H1 (cell line): Measurements from ENCODE around the gene KIF1B. TPM values are rescaled to one million over a fixed set of nuclear protein-coding genes. Genes with fewer than 3 reads are reported as not detected.

Experiments used
- CTCF ChIA-PET: fragments of 300-600 bp; sonication (Branson Sonifier 250); formaldehyde crosslinking; loops from one replicate; lab custom pipeline; 2021; ENCODE audit not compliant: partially characterized antibody; lab: Charles Lee
- POLR2A ChIA-PET: fragments of 300-600 bp; sonication (Branson Sonifier 250); formaldehyde crosslinking; loops from one replicate; lab custom pipeline; 2021; ENCODE audit warnings: inconsistent platforms; ENCODE audit not compliant: partially characterized antibody; lab: Charles Lee
- DNase-seq, 2 experiments: peaks; one replicate each; pipeline versions ENCODE4 v3.0.0 to v3.0.0-alpha.2; 2010 to 2022; ENCODE audit warnings: low spot score in 2 of 2, low read depth in 1 of 2, mixed read lengths in 1 of 2
- FAIRE-seq: peaks from 2 replicates; lab custom pipeline; 2011; peaks lifted over from hg19 to GRCh38; lab: Jason Lieb, UNC
- H2AFZ ChIP-seq: 2 replicates; pipeline ENCODE4 v1.8.1; 2012; ENCODE audit warnings: low read length, inconsistent platforms
- H2AK5ac ChIP-seq: 2 replicates; pipeline ENCODE4 v1.6.1; 2013; ENCODE audit warnings: low read depth, low read length
- H2BK120ac ChIP-seq: replicated peaks from 2 replicates; pipeline ENCODE3; 2013; ENCODE audit warnings: low read depth, low read length, inconsistent platforms
- H2BK12ac ChIP-seq: 2 replicates; pipeline ENCODE4 v1.6.1; 2013; ENCODE audit warnings: low read depth, low read length
- H2BK15ac ChIP-seq: 2 replicates; pipeline ENCODE4 v1.6.1; 2013; ENCODE audit warnings: low read length
- H2BK20ac ChIP-seq: 2 replicates; pipeline ENCODE4 v1.6.1; 2013; ENCODE audit warnings: low read length
- H2BK5ac ChIP-seq: 2 replicates; pipeline ENCODE4 v1.6.1; 2013; ENCODE audit warnings: low read depth, low read length
- H3K14ac ChIP-seq: 2 replicates; pipeline ENCODE4 v1.6.1; 2013; ENCODE audit warnings: inconsistent platforms; ENCODE audit not compliant: insufficient read length
- H3K18ac ChIP-seq: 2 replicates; pipeline ENCODE4 v1.6.1; 2013; ENCODE audit warnings: low read length; ENCODE audit errors: extremely low read depth
- H3K23ac ChIP-seq: 2 replicates; pipeline ENCODE4 v1.6.1; 2013; ENCODE audit warnings: inconsistent platforms; ENCODE audit not compliant: insufficient read length
- H3K23me2 ChIP-seq: 2 replicates; pipeline ENCODE4 v1.6.1; 2013; ENCODE audit warnings: low read depth, low read length
- H3K27ac ChIP-seq: 2 replicates; pipeline ENCODE4 v1.6.1; 2011; ENCODE audit warnings: low read depth, low read length, inconsistent platforms
- H3K27me3 ChIP-seq, 4 experiments: replicated peaks in 1 of 4; 1 replicate in 1 of 4; 2 replicates in 3 of 4; pipeline versions ENCODE4 v1.6.1 to v1.8.1; 2011 to 2013; ENCODE audit warnings: low read length in 3 of 4, mild to moderate bottlenecking in 3 of 4, inconsistent platforms in 2 of 4, mixed read lengths in 2 of 4, moderate library complexity in 1 of 4; ENCODE audit not compliant: control insufficient read depth in 3 of 4, insufficient read depth in 3 of 4; ENCODE audit errors: extremely low read depth in 1 of 4
- H3K36me3 ChIP-seq, 4 experiments: 2 replicates each; pipeline versions ENCODE4 v1.6.1 to v1.8.1; 2011 to 2013; ENCODE audit warnings: mild to moderate bottlenecking in 4 of 4, low read length in 3 of 4, moderate library complexity in 2 of 4, control low read depth in 1 of 4, inconsistent platforms in 1 of 4; ENCODE audit not compliant: insufficient read depth in 4 of 4, control insufficient read depth in 2 of 4
- H3K4ac ChIP-seq: replicated peaks from 2 replicates; pipeline ENCODE3; 2013; ENCODE audit warnings: low read length, low read depth, mixed read lengths, inconsistent platforms; ENCODE audit not compliant: insufficient read length
- H3K4me1 ChIP-seq, 4 experiments: replicated peaks in 1 of 4; 1 replicate in 1 of 4; 2 replicates in 3 of 4; pipeline versions ENCODE4 v1.6.1 to v1.8.1; 2011 to 2013; ENCODE audit warnings: low read length in 3 of 4, inconsistent platforms in 2 of 4, mixed read lengths in 1 of 4; ENCODE audit not compliant: insufficient read depth in 4 of 4, control insufficient read depth in 3 of 4
- H3K4me2 ChIP-seq, 2 experiments: 2 replicates each; pipeline versions ENCODE4 v1.6.1 to v1.8.1; 2011 to 2013; ENCODE audit warnings: low read depth in 2 of 2, low read length in 2 of 2, control low read depth in 1 of 2, inconsistent platforms in 1 of 2, mild to moderate bottlenecking in 1 of 2; ENCODE audit not compliant: insufficient read depth in 1 of 2
- H3K4me3 ChIP-seq, 4 experiments: fragments of 200-600, 300-600 bp in 1 of 4; sonication (generic), shearing (Covaris generic), sonication (Bioruptor Twin) in 1 of 4; 2 replicates each; pipeline versions ENCODE4 v1.5.1 to v1.8.1; 2011 to 2016; ENCODE audit warnings: low read length in 4 of 4, low read depth in 3 of 4, control low read depth in 2 of 4, inconsistent platforms in 2 of 4, mild to moderate bottlenecking in 2 of 4, mixed read lengths in 1 of 4, moderate library complexity in 1 of 4; ENCODE audit not compliant: insufficient read depth in 2 of 4; ENCODE audit errors: extremely low read depth in 1 of 4
- H3K56ac ChIP-seq: replicated peaks from 2 replicates; pipeline ENCODE3; 2013; ENCODE audit warnings: low read depth, mild to moderate bottlenecking, mixed read lengths, low read length, inconsistent platforms; ENCODE audit not compliant: insufficient read length
- H3K79me1 ChIP-seq: 2 replicates; pipeline ENCODE4 v1.6.1; 2013; ENCODE audit warnings: low read depth, low read length, control low read depth
- H3K79me2 ChIP-seq, 2 experiments: 2 replicates each; pipeline versions ENCODE4 v1.6.1 to v1.8.1; 2012 to 2013; ENCODE audit warnings: low read length in 2 of 2, mild to moderate bottlenecking in 2 of 2, inconsistent platforms in 1 of 2; ENCODE audit not compliant: insufficient read depth in 2 of 2, control insufficient read depth in 1 of 2
- H3K9ac ChIP-seq, 4 experiments: replicated peaks in 1 of 4; 1 replicate in 1 of 4; 2 replicates in 3 of 4; pipeline versions ENCODE4 v1.6.1 to v1.8.1; 2011 to 2013; ENCODE audit warnings: low read depth in 3 of 4, low read length in 3 of 4, control low read depth in 2 of 4, mild to moderate bottlenecking in 2 of 4, moderate library complexity in 2 of 4, inconsistent platforms in 1 of 4; ENCODE audit errors: extremely low read depth in 1 of 4
- H3K9me3 ChIP-seq, 2 experiments: 2 replicates each; pipeline versions ENCODE4 v1.6.1 to v1.8.1; 2012 to 2013; ENCODE audit warnings: mild to moderate bottlenecking in 2 of 2, moderate library complexity in 2 of 2, control low read depth in 1 of 2, inconsistent platforms in 1 of 2, low read depth in 1 of 2, low read length in 1 of 2, mixed read lengths in 1 of 2; ENCODE audit not compliant: insufficient read depth in 2 of 2
- H4K20me1 ChIP-seq, 2 experiments: replicated peaks in 1 of 2; 2 replicates each; pipeline versions ENCODE3 to v1.8.1; 2011 to 2013; ENCODE audit warnings: inconsistent platforms in 2 of 2, low read length in 2 of 2, mild to moderate bottlenecking in 1 of 2; ENCODE audit not compliant: insufficient read depth in 2 of 2, control insufficient read depth in 1 of 2
- H4K5ac ChIP-seq: 2 replicates; pipeline ENCODE4 v1.6.1; 2013; ENCODE audit warnings: low read length, low read depth, mixed read lengths, inconsistent platforms; ENCODE audit not compliant: insufficient read length
- H4K8ac ChIP-seq: 2 replicates; pipeline ENCODE4 v1.8.0; 2013; ENCODE audit warnings: mild to moderate bottlenecking, moderate library complexity, low read length, inconsistent platforms; ENCODE audit not compliant: insufficient read depth; ENCODE audit errors: extremely low read depth
- H4K91ac ChIP-seq: replicated peaks from 2 replicates; pipeline ENCODE3; 2013; ENCODE audit warnings: low read length, mixed read lengths, inconsistent platforms; ENCODE audit not compliant: insufficient read length
- ASH2L ChIP-seq: fragments of 200-600, 300-600 bp; sonication (generic); IDR thresholded peaks from one replicate; pipeline ENCODE4 v1.7.1; 2017; ENCODE audit warnings: low read length
- EP300 ChIP-seq, 2 experiments: IDR thresholded peaks; 1 replicate in 1 of 2; 2 replicates in 1 of 2; pipeline ENCODE4 v1.6.1; 2011 to 2012; ENCODE audit warnings: low read depth in 2 of 2, low read length in 2 of 2, mild to moderate bottlenecking in 2 of 2, borderline replicate concordance in 1 of 2, inconsistent platforms in 1 of 2, moderate library complexity in 1 of 2
- NRF1 ChIP-seq: IDR thresholded peaks from 2 replicates; pipeline ENCODE4 v1.6.1; 2011; ENCODE audit warnings: mild to moderate bottlenecking, low read depth, low read length, improper control_type of control experiment
- WGBS, 2 experiments: shearing (Covaris generic) in 1 of 2; methylation state at CpG; one replicate each; pipeline versions ENCODE4 v1.1.6 to v1.1.7; 2013 to 2015; ENCODE audit warnings: low lambda C conversion rate in 2 of 2, mixed read lengths in 2 of 2, inconsistent platforms in 1 of 2, low coverage in 1 of 2, missing lambda C conversion rate in 1 of 2; ENCODE audit not compliant: insufficient replicate concordance in 2 of 2, insufficient coverage in 1 of 2, insufficient read length in 1 of 2; ENCODE audit errors: extremely low coverage in 1 of 2, missing lambda C conversion rate in 1 of 2; 5-methylcytosine and 5-hydroxymethylcytosine counted together
- polyA plus RNA-seq, 7 experiments: library from polyadenylated mRNA; depleted of rRNA in 3 of 7; stranded (reverse) in 5 of 7; unstranded in 2 of 7; fragments of >200 nt in 5 of 7; fragments of 200-250 nt in 2 of 7; gene quantifications; 1 replicate in 5 of 7; 2 replicates in 1 of 7; 4 replicates in 1 of 7; pipeline versions ENCODE4 v1.2.1 to v1.2.3, GENCODE V29; 2011 to 2013; ENCODE audit warnings: missing spikeins in 2 of 7, mixed read lengths in 2 of 7
- total RNA-seq: library from RNA; stranded (reverse); fragmentation: NEBNext Ultra II Directional; extraction: Animal tissue kit (Norgen Biotek cat#: 25700); gene quantifications from 2 replicates; pipeline ENCODE4 v1.2.1, GENCODE V29; 2021

Gene KIF1B
- total and polyA plus RNA-seq, 2 of the 8 experiments (the other 6 are each of a cell fraction or from before 2014, with no cell fraction given): 39.1 to 74.2 TPM

DNA sequence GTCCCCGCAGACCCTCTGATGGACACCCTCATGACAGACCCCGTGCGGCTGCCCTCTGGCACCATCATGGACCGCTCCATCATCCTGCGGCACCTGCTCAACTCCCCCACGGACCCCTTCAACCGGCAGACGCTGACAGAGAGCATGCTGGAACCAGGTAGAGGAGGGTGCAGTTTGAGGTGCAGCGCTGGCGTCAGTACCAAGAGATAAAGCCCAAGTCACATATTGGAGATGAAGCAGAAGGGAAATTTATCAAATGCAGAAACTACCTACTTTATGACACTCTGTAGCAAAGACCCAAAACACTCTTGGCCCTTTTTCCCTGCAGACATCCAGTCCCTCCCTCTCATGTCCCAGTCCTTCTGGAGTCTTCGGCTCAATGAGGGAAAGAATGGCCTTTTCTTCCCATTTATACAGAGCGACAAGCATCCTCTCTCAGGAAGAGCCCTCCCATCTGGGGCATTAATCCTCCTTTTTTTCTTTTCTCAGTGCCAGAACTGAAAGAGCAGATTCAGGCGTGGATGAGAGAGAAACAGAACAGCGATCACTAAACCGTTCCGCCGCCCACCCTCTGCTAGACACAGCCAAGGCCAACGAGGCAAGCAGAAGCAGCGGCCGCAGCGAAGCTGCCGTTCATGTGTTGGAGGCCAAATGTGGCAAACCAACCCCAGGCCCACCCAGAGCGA, 30.8 kb upstream of the KIF1B start:
- Histone ChIP-seq H3K36me3 (peaks cover 3 to 23% (median 5%) of the 10 kb centered on the region in 4 experiments; a peak in 6 of 8 replicates), H3K79me2 (no peaks in the 10 kb centered on the region), H2AFZ (no peak overlapping the region), H3K14ac (no peak overlapping the region), H3K79me1 (no peaks in the 10 kb centered on the region), H3K27me3 (no peaks in the 10 kb centered on the region), H3K4me1 (peaks cover 1 to 16% (median 8%) of the 10 kb centered on the region in 4 experiments; a peak in 4 of 7 replicates), H2BK12ac (no peak overlapping the region; the same call in 1 of the 2 replicates), H3K4me3 (no peak overlapping the region), H4K8ac (no peak overlapping the region), H3K27ac (0 out of 2 replicates have a peak overlapping the region, but pooled peaks have one; percentile 29), H2BK5ac (peak overlapping the region; percentile 6; the same call in 1 of the 2 replicates), H2BK20ac (no peak overlapping the region; the same call in 1 of the 2 replicates), H4K91ac (no peak overlapping the region), H3K4ac (no peak overlapping the region), H2BK15ac (no peak overlapping the region), H3K4me2 (peak overlapping the region in 1 of 2 experiments; percentile 20; a peak in 2 of 4 replicates), H3K56ac (no peak overlapping the region), H3K9me3 (0 out of 4 replicates have a peak, but pooled peaks cover 0 to 2% of the 10 kb centered on the region in 2 experiments), H3K23me2 (no peaks in the 10 kb centered on the region), H4K5ac (peak overlapping the region; percentile 34), H2AK5ac (no peak overlapping the region), H4K20me1 (no peaks in the 10 kb centered on the region), H3K18ac (peak overlapping the region; percentile 32; the same call in 1 of the 2 replicates), H2BK120ac (no peak overlapping the region), H3K23ac (no peak overlapping the region), H3K9ac (peak overlapping the region in 1 of 4 experiments; percentile 36; a peak in 2 of 7 replicates)
- no peak for TF ChIP-seq EP300 (IDR thresholded peaks at IDR 0.05; ENCODE audit: borderline replicate concordance in 1 of 2, low read depth in 2 of 2, low read length in 2 of 2)
- peak; percentile 72 for TF ChIP-seq ASH2L
- TF ChIP-seq NRF1: no peak
- FAIRE-seq: no peak
- WGBS, 2 experiments: 92% methylated on average over 23 of the region's 23 CpGs; no CpG with 5 or more reads in 1 of the 2 experiments
- ChIA-PET POLR2A (interaction anchor here (1.2 kb wide), 1 partner anchor 30 kb away, joined by 5 read pairs; the partner anchor contains the start of gene KIF1B), CTCF (interaction anchor here (1.8 kb wide), 1 partner anchor 26 kb away, joined by 5 read pairs; no protein-coding TSS in a partner anchor)
- no peak for DNase-seq
